ENCODE measurements around the gene CATSPERD. TPM values are rescaled to one million over a fixed set of nuclear protein-coding genes. Genes with fewer than 3 reads are reported as not detected.

The CATSPERD gene
- total and polyA plus RNA-seq, 9 of the 15 experiments (the other 6 are each of a cell fraction or from before 2014, with no cell fraction given): not detected

DNA sequence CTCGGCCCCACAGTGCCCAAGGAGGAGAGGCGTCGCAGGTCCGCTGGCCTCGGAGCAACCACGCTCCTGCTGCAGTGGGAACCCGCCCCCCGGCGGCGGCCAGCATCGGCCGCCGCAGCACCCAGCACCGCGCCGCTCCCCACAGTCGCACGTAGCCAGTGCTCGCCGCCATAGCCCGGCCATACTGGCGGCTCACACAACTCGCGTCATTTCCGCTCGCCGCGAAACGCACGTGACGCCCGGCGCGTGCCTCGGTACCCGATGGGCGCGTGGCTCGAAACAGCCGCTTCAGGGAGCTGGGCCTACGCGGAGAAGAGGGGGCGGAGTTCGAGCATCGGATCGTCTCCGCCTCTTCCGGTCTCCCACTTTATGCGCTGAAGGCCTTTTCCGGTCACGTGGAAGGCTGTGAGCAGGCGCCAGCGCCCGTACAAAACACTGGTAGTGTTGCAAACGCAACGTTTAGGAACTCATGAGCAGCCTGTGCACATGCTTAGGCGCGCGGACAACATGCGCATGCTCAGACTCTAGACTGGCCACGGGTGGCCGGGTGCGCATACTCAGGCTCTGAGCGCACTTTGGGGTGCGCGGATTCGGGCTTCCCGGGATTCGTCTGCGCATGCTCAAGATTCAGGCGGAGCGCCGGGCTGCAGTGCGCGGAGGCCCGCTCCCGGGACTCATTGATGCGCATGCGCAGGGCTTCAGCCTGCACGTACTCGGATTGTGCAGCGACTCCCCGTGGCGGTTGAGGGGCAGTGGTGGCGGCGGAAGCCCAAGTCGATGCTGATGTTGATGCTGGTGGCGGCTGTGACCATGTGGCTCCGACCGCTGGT lies at the start of gene CATSPERD, which contains the start of gene LONP1 (continued):
- TF ChIP-seq SAP30 (IDR thresholded peaks at IDR 0.05; ENCODE audit: borderline replicate concordance, insufficient read depth, low read depth, low read length, poor library complexity, severe bottlenecking): peak; percentile 90
- TF ChIP-seq ZSCAN32 (CRISPR knock-in tag; IDR thresholded peaks at IDR 0.05): no peak
- TF ChIP-seq, protein P1, sequence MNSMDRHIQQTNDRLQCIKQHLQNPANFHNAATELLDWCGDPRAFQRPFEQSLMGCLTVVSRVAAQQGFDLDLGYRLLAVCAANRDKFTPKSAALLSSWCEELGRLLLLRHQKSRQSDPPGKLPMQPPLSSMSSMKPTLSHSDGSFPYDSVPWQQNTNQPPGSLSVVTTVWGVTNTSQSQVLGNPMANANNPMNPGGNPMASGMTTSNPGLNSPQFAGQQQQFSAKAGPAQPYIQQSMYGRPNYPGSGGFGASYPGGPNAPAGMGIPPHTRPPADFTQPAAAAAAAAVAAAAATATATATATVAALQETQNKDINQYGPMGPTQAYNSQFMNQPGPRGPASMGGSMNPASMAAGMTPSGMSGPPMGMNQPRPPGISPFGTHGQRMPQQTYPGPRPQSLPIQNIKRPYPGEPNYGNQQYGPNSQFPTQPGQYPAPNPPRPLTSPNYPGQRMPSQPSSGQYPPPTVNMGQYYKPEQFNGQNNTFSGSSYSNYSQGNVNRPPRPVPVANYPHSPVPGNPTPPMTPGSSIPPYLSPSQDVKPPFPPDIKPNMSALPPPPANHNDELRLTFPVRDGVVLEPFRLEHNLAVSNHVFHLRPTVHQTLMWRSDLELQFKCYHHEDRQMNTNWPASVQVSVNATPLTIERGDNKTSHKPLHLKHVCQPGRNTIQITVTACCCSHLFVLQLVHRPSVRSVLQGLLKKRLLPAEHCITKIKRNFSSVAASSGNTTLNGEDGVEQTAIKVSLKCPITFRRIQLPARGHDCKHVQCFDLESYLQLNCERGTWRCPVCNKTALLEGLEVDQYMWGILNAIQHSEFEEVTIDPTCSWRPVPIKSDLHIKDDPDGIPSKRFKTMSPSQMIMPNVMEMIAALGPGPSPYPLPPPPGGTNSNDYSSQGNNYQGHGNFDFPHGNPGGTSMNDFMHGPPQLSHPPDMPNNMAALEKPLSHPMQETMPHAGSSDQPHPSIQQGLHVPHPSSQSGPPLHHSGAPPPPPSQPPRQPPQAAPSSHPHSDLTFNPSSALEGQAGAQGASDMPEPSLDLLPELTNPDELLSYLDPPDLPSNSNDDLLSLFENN (IDR thresholded peaks at IDR 0.05; ENCODE audit: low read depth in 2 of 2, low read length in 2 of 2): peak in 1 of 2 experiments; percentile 60; a peak in 1 of 4 replicates
- TF ChIP-seq LCOR (CRISPR knock-in tag; IDR thresholded peaks at IDR 0.05): peak; percentile 94
- peak; percentile 92 for TF ChIP-seq POLR2B (IDR thresholded peaks at IDR 0.05; ENCODE audit: low read depth, partially characterized antibody)
- TF ChIP-seq KLF1 (tag; IDR thresholded peaks at IDR 0.05): 0 out of 2 replicates have a peak, but pooled peaks have one; percentile 33
- peak; percentile 87 for TF ChIP-seq MXI1 (IDR thresholded peaks at IDR 0.05; ENCODE audit: low read depth, low read length)
- TF ChIP-seq, protein P2, sequence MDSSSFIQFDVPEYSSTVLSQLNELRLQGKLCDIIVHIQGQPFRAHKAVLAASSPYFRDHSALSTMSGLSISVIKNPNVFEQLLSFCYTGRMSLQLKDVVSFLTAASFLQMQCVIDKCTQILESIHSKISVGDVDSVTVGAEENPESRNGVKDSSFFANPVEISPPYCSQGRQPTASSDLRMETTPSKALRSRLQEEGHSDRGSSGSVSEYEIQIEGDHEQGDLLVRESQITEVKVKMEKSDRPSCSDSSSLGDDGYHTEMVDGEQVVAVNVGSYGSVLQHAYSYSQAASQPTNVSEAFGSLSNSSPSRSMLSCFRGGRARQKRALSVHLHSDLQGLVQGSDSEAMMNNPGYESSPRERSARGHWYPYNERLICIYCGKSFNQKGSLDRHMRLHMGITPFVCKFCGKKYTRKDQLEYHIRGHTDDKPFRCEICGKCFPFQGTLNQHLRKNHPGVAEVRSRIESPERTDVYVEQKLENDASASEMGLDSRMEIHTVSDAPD (CRISPR knock-in tag; IDR thresholded peaks at IDR 0.05): no peak
- TF ChIP-seq POLR3A (IDR thresholded peaks at IDR 0.05; ENCODE audit: borderline replicate concordance, extremely low read depth, insufficient read depth, insufficient read length): no peak
- TF ChIP-seq, protein P3, sequence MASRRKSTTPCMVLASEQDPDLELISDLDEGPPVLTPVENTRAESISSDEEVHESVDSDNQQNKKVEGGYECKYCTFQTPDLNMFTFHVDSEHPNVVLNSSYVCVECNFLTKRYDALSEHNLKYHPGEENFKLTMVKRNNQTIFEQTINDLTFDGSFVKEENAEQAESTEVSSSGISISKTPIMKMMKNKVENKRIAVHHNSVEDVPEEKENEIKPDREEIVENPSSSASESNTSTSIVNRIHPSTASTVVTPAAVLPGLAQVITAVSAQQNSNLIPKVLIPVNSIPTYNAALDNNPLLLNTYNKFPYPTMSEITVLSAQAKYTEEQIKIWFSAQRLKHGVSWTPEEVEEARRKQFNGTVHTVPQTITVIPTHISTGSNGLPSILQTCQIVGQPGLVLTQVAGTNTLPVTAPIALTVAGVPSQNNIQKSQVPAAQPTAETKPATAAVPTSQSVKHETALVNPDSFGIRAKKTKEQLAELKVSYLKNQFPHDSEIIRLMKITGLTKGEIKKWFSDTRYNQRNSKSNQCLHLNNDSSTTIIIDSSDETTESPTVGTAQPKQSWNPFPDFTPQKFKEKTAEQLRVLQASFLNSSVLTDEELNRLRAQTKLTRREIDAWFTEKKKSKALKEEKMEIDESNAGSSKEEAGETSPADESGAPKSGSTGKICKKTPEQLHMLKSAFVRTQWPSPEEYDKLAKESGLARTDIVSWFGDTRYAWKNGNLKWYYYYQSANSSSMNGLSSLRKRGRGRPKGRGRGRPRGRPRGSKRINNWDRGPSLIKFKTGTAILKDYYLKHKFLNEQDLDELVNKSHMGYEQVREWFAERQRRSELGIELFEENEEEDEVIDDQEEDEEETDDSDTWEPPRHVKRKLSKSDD (conservative IDR thresholded peaks at IDR 0.05; ENCODE audit: low read length): 0 out of 2 replicates have a peak, but pooled peaks have one; percentile 24
- no peak for TF ChIP-seq ZNF140 (CRISPR knock-in tag; IDR thresholded peaks at IDR 0.05)
- TF ChIP-seq ZNF75A (CRISPR knock-in tag; IDR thresholded peaks at IDR 0.05): no peak
- TF ChIP-seq, protein P4, sequence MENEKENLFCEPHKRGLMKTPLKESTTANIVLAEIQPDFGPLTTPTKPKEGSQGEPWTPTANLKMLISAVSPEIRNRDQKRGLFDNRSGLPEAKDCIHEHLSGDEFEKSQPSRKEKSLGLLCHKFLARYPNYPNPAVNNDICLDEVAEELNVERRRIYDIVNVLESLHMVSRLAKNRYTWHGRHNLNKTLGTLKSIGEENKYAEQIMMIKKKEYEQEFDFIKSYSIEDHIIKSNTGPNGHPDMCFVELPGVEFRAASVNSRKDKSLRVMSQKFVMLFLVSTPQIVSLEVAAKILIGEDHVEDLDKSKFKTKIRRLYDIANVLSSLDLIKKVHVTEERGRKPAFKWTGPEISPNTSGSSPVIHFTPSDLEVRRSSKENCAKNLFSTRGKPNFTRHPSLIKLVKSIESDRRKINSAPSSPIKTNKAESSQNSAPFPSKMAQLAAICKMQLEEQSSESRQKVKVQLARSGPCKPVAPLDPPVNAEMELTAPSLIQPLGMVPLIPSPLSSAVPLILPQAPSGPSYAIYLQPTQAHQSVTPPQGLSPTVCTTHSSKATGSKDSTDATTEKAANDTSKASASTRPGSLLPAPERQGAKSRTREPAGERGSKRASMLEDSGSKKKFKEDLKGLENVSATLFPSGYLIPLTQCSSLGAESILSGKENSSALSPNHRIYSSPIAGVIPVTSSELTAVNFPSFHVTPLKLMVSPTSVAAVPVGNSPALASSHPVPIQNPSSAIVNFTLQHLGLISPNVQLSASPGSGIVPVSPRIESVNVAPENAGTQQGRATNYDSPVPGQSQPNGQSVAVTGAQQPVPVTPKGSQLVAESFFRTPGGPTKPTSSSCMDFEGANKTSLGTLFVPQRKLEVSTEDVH (IDR thresholded peaks at IDR 0.05; ENCODE audit: low read depth, partially characterized antibody): peak; percentile 89
- TF ChIP-seq KAT7 (CRISPR knock-in tag; IDR thresholded peaks at IDR 0.05; ENCODE audit: borderline replicate concordance): peak; percentile 99; the same call in 1 of the 2 replicates

Measured in K562 (cell line).